ENCODE measurements around the gene CHCHD10.

The CHCHD10 gene

DNA sequence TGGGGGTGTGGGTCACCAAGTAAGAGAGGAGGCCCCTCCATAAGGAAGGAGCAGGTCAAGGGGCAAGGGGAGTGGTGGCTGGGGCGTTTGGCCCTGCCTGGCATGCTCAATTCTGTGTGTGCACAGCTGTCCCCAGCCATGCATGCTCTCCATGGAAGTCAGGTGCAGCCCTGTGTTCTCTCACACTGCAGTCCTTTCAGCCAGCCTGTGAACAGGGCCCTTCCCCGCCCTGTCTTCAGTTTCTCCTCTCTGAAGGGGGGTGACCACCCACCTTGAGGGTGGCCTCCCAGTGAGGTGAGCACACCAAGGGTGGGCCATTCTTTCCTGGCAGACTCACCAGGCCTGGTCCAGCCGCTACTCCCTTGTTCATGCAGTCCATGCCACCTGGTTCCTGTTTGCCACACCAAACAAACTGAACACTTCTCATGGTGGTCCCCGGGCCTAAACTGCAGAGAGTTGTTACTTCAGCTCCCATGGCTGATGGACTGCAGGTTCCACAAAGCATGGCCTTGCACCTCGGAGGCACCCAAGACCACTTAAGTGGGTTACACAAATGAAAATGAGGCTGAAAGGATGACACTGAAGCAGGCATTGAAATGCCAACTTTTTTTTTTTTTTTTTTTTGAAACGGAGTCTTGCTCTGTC is 1.7 kb upstream of the CHCHD10 start:
- no peak for DNase-seq

DNA sequence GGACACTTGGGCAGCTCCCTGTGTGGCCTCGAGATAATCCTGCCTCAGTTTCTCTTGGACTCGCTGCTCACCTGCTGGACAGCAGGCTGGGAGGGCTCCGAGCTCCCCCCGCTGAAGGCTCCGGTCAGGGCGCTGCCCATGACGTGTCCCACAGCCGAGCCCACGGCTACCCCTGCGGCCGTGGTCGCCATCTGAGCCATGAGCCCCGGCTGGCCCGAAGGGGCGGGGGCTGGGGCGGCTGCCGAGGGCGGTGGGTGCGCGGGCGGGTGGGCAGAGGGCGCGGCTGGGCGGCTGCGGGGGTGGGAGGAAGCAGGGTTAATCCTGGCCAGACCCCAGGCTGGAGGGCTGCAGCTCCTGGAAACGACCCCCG is 484 bp downstream of the CHCHD10 start:
- DNase-seq: no peak

DNA sequence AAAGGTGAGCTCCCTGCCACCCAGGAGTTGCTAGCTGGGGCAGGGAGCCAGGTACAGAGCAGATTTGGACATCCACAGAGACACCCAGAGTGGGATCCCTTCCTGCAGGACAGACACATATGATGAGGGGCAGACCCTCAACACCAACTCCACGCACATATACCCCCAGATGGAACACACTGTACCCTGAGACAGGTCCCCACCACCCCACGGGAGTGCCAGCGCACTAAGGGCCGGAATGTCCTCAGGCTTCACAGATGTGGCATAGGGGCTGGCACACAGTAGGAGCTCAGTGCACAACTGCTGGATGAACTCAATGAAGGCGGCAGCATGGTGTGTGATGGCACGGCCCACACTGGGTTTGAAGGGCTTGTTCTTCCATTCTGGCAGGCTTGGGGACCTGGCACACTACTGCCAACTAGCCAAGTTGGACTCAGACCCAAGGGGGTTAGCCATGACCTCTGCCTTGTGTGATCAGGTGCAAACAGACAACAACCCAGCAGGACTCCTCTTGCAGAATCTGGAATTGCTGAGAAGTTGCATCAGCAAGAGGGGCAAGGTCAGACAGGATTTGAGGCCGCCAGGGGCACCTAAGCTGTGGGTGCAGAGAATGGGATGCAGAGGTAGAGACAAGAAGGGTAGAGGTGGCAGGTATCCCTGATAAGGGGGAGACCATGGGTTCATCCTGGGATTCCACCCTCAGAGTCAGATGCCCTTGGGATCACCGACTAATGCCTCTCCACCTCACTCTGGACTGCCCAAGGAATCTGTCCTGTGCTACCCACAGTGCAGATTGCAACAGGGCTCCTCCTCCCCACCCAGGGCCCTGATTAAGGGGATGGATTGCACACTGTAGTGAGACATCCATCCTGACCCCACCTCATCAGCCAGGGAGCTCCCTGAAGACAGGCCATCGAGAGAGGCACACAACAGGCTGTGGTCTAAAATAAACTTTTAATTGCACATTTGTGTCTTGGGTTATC is 2.6 kb downstream of the CHCHD10 start:
- no peak for DNase-seq

DNA sequence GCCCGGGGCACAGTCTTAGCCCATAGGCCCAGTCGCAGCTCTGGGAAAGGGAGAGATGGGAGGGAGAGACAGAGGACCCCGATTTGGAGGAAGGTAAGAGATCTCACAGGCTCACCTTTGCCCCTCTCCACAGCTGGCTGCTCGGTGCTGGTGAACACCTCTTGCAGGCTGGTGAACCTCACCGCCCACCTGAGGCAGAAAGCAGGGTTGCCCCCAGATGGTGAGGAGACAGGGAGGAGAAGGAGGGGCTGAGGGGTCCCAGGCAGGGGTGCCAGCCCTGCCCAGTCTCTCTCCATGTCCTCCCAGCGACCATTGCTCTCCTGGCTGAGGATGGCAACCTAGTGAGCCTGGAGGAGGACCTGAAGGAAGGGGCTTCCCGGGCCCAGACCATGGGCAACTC is 3.8 kb downstream of the CHCHD10 start:
- DNase-seq: no peak

DNA sequence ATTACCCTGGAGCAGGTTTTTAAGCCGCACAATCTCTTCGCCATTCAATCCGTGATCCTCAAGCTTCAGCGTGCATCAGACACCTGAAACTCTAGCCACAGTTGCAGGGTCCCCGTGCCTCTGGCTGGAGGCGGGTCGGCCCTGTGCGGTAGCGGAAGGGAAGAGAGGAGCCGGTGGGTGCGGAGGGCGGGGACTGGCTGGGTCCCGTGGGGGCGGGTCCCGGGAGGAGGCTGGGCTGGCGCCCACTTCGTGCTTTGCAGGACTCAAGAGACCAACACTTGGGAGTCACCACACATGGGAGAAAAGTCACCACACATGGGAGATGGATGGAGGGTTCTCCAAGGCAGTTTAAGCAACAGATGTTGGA is 4.2 kb downstream of the CHCHD10 start:
- DNase-seq: no peak

DNA sequence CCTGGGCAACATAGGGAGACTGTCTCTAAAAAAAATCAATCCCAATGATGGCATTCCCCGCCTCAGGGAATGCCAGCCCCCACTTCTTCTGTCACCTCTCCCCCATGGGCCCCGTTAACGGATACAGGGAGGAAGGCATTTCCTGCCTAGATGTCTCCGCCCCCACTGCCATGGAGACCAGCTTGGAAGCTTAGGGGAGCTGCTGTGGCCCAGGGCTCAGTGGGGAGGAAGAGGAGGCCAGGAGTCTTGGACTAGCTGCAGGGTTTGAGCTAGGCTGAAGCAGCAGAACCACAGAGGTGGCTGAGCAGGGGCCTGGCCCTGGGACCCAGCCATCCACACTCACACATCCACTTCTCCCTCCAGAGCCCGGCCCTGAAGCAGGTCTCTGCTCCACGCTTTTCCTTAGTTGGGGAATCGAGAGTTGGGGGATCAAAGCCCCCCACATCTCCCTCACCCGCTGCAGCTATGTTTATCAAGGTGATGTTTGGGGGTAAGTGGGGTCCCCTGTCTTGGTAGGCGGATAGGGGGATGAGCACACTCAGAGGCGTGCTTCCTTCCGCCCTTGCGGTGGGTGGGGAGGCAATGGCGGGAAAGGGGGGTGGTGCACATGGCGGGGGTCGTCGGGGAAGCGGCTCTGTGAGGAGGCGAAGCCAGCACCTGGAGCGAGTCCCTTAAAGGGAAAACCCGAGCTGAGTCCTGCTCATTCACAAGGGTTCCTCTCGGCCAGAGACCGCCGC is 4.8 kb downstream of the CHCHD10 start, which contains the start of gene C22orf15:
TSS of gene C22orf15 (plus strand) at position 149 of the 737 bp plus-strand sequence. CDS start at position 466, 317 bp downstream.
- no peak for DNase-seq

DNA sequence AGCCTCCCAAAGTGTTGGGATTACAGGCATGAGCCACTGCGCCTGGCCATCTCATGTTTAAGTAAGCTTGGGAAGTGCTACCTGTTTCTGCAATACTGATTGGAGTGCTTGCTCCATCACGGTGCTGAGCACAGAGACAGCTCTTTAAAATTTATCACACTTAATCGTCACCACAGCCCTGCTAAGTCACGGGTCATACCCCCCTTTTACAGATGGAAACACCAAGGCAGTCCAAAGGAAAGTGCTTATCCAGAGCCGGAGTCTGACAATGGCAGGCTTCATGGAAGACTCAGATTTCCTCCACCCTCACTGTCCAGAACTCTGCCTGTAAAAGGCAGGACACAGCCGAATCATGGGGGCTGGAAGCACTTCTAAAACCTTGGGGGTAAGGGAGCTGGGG is 7.7 kb downstream of the CHCHD10 start:
- no peak for DNase-seq

DNA sequence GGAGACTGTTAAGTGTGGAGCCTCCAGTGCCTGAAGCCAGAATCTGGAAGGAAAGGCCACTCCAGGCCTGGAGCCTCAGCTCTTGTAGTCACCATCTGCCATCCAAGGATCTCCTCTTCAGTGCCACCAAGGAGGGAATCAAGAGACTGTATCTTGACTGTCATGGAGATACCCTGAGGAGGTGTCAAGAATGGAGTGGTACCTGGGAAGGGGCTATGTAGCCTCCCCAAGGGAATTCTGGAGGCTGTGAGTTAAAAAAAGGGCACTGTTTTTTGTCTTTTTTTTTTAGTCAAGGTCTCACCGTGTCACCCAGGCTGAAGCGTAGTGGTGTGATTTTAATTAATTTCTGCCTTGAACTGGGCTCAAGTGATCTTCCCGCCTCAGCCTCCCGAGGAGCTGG is 8.2 kb downstream of the CHCHD10 start:
- DNase-seq: no peak

DNA sequence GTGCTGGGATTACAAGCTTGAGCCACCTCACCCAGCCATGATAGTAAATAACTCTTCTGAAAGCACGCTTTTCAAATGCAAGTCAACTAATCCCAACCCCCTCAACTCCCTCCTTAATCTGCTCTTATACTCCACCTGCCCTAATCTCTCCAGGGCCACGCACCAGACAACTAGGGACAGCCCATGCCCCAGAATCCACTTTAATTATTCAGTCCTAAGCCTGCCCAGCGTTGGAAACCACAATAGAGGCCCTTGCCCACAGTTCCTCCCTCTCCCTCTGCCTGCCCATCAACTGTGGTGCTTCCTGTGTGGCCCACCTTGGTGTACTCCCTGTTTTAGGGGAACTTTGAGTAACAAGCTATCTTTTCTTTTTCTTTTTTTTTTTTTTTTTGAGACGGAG is 10.9 kb downstream of the CHCHD10 start:
- no peak for DNase-seq

DNA sequence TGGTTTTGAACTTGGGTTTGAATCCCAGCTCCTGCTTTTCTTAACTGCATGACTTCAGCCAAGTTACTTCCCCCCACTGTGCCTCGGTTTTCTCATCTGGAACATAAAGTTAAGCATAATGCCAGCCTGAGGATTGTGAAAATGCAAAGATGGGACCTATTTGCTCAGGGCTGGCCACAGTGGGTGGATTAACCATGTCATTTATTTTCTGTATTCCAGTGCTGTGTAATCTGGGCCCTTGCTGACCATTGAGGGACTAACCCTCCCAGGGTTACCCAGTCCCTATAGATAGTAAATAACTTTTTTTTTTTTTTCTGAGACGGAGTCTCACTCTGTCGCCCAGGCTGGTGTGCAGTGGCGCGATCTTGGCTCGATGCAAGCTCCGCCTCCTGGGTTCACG is 12.1 kb downstream of the CHCHD10 start:
- no peak for DNase-seq

DNA sequence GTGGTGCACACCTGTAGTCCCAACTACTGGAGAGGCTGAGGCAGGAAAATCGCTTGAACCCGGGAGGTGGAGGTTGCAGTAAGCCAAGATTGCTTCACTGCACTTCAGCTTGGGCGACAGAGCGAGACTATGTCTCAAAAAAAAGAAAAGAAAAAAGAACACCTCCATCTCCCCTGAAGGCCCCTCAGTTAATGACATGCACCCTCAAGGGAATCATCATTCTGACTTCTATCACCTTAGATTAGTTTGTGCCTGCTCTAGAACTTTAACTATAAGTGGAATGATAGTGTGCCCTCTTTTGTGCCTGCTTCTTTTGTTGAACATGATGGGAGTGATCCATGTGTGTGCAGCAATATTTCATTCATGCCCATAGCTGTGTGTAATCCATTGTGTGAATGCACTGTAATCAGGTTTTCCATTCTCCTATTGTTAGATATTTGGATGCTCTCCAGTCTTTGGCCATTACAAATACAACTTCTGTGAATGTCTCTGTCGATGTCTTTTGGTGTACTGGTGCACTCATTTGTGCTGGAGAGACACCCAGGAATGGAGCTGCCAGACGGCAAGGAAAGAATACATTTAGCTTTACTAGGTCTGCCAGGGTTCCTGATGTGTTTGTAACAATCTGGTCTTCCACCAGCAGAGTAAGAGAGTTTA is 12.7 kb downstream of the CHCHD10 start:
- DNase-seq: peak; percentile 15

DNA sequence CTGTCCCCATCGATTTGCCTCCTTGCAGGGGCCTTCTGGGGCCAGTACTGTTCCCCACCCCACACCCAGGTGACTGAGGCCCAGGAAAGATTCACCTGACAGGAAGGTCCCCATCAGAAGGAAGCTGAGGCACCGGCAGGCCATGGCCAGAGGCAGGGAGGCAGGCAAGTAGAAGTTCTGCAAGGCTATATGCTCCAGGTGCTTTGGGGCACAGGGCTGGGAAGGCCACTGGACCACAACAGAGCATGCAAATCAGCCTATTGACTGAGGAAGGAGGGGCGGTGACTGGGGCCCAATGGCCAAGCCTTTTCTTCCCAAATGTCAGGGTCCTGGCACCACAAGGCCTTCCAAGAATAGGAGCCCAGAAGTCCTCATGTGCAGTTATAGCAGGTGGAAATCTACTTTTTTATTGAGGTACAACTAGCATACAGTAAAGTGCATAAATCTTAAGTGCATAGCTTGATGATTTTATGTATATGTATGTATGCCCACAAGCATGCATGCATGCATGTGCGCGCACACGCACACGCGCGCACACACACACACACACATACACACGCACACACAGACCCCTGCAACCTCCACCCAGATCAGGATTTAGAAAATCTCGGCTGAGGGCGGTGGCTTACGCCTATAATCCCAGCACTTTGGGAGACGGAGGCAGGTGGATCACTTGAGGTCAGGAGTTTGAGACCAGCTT is 13.4 kb downstream of the CHCHD10 start, which contains the start of gene VPREB3:
TSS of gene VPREB3 (minus strand) at position 206 of the 700 bp plus-strand sequence. CDS start at position 144, 62 bp downstream.
- no peak for DNase-seq

DNA sequence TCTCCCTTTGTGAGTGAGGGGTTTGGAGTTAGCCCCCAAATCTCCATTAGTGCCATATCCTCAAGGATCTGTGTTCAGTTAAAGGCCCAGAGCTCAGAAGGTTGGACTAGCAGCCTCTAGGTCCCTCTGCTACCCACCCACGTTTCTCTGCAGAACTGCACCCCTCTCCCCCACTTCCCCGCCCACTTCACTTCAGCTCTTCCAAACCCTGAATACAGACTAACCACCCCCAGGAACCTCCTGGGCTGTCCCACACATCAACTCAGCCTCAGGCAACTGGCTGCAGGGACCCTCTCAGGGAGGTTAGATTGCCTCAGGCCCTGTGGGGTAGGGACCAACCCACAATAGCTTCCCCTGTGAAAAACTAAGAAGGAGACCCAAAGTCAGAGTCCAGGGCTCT is 14.4 kb downstream of the CHCHD10 start:
- no peak for DNase-seq

DNA sequence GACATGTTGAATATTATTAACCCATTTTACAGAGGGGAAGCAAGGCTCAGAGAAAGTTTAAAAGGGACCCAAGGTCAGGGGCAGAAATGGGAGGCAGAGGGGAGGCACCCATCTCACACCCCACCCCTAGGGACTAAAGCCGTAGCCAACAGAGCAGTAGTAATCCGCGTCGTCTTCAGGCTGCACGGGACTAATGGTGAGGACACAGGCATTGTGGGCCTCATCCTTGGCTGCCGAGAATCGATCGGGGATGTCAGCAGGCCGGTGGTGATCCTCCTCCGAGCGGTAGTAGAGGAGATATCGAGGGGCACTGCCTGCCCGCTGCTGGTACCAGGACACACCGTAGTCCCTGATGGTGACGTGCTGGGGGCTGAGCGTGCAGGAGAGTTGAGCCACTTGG is 15.0 kb downstream of the CHCHD10 start:
- DNase-seq: no peak

DNA sequence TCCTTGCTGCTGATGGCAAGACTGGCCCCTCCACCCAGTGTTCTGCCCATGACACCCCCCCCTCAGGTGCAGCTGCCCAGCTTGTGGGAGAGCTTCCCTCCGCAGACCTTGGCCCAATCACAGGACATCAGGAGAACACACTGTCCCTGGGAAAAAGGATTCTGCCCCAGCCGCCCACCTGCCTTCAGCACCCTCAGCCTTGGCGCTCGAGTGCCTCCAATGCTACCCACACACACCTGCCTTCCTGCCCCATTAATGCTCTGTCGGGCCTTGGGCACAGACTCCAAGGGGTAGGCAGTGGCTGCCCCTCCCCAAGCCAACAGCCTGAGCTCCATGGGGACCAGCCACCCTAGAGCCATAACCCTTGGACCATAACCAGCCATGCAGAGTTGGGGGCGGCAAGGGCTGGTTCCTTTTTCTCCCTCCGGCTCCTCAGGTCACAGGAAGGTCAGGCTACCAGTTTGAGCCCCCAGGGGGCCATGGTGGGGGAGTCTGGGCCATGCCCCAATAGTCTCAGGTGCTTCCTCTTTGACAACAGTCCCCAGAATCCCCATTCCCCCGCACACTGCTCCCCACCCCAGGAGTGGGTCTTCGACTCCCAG is 15.6 kb downstream of the CHCHD10 start:
- DNase-seq: no peak

DNA sequence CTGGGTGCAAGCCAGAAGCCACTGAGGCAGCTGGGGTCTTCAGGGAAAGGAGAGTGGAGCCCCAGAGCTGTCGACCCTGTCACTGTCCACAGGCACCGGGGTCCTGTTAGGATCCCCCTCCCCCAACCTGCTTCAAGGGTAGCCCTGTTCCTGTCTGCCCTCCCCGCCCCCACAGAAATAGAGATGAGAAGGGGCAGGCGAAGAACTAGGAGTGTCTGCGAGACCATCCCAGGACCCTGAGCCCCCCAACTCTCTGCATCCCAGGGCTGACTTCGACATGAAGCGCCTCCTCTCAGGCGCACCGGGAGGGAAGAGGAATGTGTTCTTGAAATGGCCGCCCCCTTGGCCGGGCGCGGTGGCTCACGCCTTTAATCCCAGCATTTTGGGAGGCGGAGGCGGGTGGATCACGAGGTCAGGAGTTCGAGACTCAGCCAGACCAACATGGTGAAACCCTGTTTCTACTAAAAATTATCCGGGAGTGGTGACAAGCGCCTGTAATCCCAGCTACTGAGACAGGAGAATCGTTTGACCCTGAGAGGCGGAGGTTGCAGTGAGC is 16.3 kb downstream of the CHCHD10 start:
- DNase-seq: no peak

DNA sequence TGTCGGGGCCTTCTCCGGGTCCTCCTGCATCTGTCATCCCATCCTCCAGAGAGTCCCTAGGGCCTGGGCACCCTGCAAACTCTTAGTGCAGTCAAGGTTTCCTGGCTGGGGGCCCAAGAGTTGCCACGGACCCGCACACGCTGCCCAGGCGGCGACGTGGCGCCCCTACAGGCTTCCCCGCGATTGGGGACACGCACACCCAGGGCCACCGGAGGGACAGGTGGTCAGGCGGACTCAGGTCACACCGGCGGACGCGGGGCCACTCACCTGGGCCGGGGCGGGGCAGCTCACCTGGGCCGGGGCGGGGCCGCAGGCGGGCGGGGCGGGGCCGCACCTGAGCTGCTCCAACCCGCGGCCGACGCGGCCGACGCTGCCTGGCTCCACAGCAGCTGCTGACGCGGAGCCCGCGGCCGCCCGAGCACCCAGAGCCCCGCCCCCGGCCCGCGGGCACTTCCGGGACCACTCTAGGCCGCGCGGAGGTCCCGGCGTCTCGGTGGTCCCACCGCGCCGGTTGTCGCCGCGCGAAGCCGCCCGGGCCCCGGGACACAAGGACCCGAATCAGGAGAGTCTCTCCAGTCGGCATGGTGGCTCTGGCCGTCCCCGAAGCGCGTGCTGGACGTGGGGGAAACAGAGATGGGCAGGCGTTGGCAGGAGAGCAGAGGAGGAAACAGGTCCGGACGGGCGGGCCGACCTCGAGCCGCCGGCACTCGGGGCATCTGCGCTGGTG is 16.9 kb downstream of the CHCHD10 start, which contains the start of gene ZNF70:
TSS of gene ZNF70 (minus strand) at position 399 of the 727 bp plus-strand sequence. CDS start 5,972 bp downstream, outside the sequence.
- no peak for DNase-seq

DNA sequence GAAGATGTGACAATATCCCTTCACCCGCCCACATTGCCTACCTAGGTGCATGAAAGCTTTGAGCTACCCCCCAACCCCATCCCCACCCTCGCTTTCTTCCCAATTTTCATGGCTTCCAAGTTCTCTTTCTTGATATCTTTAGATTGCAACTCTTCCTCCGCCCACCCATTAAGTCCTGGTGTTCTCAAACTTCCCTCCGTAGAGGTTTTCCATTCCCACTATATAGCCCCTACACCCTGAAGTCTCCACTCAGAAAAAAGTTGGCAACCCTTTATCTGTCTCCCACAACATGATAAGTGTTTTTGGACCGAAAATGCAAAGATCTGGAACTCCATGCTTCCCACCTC is 17.4 kb downstream of the CHCHD10 start:
- DNase-seq: no peak

DNA sequence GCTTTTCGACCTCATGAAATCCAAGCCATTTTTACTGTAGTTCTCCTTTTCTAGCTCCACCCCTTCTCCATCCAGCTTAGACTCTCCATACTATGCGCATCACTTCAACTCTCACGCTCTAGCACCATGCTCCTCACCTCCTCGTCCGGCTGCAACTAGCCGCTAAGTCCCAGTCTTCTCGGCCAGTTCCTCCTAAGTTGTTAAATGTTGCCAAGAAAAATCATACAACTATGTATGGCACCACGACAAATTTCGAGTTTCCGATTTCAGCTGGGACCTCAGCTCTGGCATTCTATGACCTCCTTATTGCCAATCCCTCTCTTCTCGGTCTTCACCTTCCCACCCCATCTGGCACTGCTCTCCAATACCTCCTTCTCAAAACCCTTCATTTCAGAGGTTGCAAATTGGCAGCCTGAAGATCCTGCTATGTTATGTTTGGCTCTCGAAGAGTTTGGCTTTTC is 17.9 kb downstream of the CHCHD10 start:
- DNase-seq: no peak

DNA sequence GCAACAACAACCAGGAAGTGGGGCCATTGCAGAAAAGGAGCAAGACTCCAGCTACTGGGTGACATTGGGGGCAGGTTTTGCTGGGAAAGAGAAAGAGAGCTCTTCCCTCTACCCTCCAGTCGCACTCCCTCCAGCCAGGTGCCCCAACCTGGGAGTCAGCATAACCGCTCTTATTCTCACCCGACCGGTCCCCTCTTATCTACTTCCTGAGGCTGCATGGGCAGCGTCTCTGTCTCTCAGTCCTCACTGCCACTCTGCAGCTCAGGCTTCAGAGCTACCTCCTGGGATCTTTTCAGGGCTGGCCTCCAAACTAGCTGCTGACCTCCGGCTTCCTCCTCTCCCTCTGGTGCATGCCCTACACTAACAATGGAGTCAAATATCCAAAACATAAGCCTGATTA is 22.0 kb downstream of the CHCHD10 start:
- no peak for DNase-seq

DNA sequence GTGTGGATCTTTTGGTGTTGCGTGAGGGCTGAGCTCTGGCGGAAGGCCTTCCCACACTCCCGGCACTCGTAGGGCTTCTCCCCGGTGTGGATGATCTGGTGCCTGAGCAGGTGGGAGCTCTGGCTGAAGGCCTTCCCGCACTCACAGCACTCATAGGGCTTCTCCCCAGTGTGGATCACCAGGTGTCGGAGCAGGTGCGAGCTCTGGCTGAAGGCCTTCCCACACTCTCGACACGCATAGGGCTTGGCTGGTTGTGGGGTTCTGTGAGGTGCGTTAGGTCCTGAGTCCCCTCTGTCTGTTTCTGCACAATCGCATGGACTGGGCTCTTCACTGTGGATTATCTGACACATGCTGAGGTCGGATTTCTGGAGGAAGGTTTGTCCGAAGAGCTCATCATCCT is 23.3 kb downstream of the CHCHD10 start:
- no peak for DNase-seq

Measured in NCI-H2081 treated with DMSO at 0.1 percent for 48 hours (cell line).